ENCODE results near the gene IL12RB2.

IL12RB2 gene

DNA sequence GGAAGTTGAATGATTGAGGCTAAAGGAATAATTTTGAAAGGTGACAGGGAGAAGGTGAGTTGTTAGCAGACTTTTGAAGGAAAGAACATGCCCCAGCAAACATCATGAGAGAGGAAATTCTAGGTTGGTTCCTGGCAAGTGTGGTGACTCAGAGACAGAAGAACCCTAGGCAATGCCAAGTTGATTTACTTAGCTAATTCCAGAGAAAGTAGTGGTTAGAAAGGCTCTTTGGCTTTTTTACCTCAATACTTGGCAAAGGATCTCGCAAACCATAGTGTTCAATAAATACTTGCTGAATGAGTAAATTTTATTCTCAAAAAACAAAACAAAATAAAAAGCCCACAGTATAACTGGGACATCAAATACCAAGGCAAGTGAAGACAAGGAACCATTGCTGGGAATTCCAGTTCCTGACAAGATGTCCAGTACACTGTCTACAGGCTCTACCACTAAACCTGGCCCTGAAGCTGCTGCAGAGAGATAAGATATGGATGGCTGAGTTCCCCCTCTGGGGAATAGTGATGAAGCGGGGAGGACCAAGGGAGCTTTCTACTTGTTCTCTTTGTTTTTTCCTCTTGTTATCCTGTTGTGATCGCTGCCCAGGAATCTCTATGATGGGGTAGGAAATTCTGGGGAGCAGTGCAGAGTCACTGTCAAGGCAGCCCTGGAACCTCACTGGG, 48.2 kb downstream of the IL12RB2 start:
- no peak for FAIRE-seq
- no peak for TF ChIP-seq POLR2AphosphoS5 (IDR thresholded peaks at IDR 0.05; ENCODE audit: low read depth, low read length)
- TF ChIP-seq TAF1 (IDR thresholded peaks at IDR 0.05; ENCODE audit: borderline replicate concordance, low read depth, low read length), result no peak
- DNase-seq (ENCODE audit: insufficient read length), result no peak

DNA sequence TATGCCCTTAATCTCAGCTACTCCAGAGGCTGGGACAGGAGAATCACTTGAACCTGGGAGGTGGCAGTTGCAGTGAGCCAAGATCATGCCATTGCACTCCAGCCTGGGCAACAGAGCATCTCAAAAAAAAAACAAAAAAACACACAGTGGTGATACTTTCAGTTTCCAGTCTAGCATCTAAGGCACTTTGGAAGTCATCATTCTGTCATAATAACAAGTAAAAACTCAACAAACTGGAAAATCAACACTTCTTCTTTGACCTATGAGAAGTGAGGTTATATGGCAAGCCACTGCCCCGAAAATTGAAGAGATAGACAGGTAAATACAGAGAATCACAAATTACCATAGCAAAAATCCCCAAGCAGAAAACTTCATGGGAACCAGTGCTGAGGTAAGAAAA, 51.9 kb downstream of the IL12RB2 start:
- DNase-seq (ENCODE audit: insufficient read length) (no peak), FAIRE-seq (no peak)
- no peak for TF ChIP-seq TAF1 (IDR thresholded peaks at IDR 0.05; ENCODE audit: borderline replicate concordance, low read depth, low read length)
- TF ChIP-seq POLR2A (IDR thresholded peaks at IDR 0.05; ENCODE audit: low read depth, low read length), result no peak
- no peak for TF ChIP-seq POLR2AphosphoS5 (IDR thresholded peaks at IDR 0.05; ENCODE audit: low read depth, low read length)

DNA sequence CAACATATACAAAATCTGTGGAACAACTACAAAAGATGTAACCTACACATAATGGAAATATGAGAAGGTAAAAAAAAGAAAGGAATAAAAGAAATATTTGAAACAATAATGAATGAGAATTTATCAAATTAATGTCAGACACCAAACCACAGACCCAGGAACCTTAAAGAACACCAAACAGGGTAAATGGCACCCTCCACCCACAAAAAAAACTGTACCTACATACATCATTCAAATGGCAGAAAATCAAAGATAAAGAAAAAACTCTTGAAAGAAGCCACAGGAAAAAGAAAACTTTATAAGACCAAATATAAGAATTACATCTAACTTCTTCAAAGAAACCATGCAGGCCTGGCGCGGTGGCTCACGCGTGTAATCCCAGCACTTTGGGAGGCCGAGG, 54.0 kb downstream of the IL12RB2 start:
- DNase-seq (ENCODE audit: insufficient read length), result no peak
- FAIRE-seq, result no peak
- TF ChIP-seq POLR2AphosphoS5 (IDR thresholded peaks at IDR 0.05; ENCODE audit: low read depth, low read length) (no peak), TAF1 (IDR thresholded peaks at IDR 0.05; ENCODE audit: borderline replicate concordance, low read depth, low read length) (no peak), POLR2A (IDR thresholded peaks at IDR 0.05; ENCODE audit: low read depth, low read length) (no peak)

DNA sequence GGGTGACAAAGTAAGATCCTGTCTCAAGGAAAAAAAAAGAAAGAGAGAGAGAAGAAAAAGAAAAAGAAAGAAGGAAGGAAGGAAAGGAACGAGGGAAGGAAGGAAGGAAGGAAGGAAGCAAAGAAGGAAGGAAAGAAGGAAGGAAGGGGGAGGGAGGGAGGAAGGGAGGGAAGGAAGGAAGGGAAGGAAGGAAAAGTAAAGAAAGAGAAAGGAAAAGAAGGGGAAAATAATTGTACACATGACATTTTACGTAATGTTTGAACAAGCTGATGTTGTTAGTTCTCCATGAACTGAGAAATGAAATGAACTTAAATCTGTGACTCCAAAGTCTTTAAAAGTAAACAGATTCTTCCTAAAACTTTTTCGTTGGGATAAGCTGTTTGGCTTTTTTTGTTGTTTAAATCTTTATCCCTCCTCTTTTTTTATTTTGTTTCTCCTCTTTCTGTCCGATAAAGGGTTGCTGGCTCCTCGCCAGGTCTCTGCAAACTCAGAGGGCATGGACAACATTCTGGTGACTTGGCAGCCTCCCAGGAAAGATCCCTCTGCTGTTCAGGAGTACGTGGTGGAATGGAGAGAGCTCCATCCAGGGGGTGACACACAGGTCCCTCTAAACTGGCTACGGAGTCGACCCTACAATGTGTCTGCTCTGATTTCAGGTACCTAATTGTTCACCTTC, 59.8 kb downstream of the IL12RB2 start:
- DNase-seq (ENCODE audit: insufficient read length) (no peak), FAIRE-seq (no peak)
- no peak for TF ChIP-seq TAF1 (IDR thresholded peaks at IDR 0.05; ENCODE audit: borderline replicate concordance, low read depth, low read length)
- no peak for TF ChIP-seq POLR2AphosphoS5 (IDR thresholded peaks at IDR 0.05; ENCODE audit: low read depth, low read length)
- TF ChIP-seq POLR2A (IDR thresholded peaks at IDR 0.05; ENCODE audit: low read depth, low read length), result no peak

DNA sequence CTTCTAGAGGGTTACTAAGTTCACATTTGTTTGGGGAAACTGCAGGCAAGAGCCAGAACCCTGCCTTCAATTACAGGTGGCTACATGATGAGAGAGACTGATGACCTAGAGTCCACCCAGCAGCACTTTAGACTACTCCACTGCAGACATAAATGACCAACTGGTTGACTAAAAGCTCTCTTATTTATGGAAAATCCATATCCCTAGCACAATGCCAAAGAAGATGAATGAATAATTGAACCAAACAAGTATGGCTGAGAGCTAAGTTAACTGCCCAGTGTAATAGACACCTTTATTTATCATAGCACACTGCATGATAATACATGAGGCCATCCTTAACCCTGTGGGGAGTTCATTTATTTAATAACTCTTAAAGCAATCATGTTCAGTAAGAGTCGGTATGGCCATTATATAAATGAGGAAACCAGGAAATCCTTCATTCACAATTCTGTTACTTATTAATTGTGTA, 60.4 kb downstream of the IL12RB2 start:
- DNase-seq (ENCODE audit: insufficient read length) (no peak), FAIRE-seq (no peak)
- TF ChIP-seq POLR2AphosphoS5 (IDR thresholded peaks at IDR 0.05; ENCODE audit: low read depth, low read length), result no peak
- no peak for TF ChIP-seq TAF1 (IDR thresholded peaks at IDR 0.05; ENCODE audit: borderline replicate concordance, low read depth, low read length)
- no peak for TF ChIP-seq POLR2A (IDR thresholded peaks at IDR 0.05; ENCODE audit: low read depth, low read length)

DNA sequence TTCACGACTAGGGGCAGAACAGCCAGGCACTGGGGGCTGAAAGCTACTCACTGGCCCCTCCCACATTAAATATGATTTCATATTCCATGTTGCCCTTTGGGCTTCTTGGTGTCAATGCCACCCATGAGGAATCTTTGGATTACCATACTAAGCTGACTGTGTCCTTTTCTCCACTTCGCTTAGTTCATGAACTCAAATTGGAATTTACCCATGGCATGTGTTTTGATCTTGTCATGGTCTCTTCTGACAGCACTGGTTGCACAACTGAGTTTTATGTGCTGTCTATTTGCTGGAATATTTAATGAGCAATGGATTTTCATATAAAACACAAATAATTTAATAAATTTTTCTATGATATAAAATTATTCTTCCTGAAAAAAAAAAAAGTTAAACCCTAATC, 63.4 kb downstream of the IL12RB2 start:
- no peak for DNase-seq (ENCODE audit: insufficient read length)
- no peak for TF ChIP-seq POLR2AphosphoS5 (IDR thresholded peaks at IDR 0.05; ENCODE audit: low read depth, low read length)
- no peak for TF ChIP-seq POLR2A (IDR thresholded peaks at IDR 0.05; ENCODE audit: low read depth, low read length)
- TF ChIP-seq TAF1 (IDR thresholded peaks at IDR 0.05; ENCODE audit: borderline replicate concordance, low read depth, low read length), result no peak

DNA sequence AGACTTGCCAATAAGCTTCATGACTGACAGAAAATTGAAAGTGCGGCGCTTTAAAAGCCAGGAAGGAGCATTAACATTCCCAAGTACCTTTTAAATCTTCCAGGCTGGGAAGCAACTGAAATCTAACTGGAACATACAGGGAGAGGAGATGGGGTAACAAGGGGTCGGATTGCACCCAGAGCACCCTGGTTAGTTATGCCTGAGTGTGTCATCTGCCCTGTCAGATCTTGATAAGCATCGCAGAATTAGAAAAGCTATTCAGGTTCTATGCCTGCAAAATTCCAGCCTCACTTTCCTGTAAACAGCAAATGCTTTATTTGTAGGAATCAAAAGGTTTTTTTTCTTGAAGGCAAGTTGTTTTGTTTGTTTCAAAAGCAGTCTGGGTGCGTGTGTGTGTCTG, 64.0 kb downstream of the IL12RB2 start:
- DNase-seq (ENCODE audit: insufficient read length) (no peak), FAIRE-seq (no peak)
- TF ChIP-seq POLR2A (IDR thresholded peaks at IDR 0.05; ENCODE audit: low read depth, low read length) (no peak), TAF1 (IDR thresholded peaks at IDR 0.05; ENCODE audit: borderline replicate concordance, low read depth, low read length) (no peak), POLR2AphosphoS5 (IDR thresholded peaks at IDR 0.05; ENCODE audit: low read depth, low read length) (no peak)

More for the DNA sequence above, 63.4 kb downstream of the IL12RB2 start:
- no peak for FAIRE-seq

DNA sequence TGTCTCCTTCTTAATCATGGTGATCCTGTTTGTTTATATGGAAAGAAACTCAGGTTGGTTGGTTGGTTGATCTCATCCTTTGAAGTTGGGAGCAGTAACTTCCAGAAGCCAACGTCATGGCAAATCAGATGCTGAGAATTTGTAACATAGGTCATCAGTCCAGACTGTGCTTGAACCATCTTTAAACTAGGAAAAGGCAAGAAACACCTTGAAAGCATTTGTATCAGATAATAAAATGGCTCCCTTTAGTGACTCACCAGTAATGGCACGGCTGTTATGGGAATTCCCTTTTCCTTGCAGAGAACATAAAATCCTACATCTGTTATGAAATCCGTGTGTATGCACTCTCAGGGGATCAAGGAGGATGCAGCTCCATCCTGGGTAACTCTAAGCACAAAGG, 64.5 kb downstream of the IL12RB2 start:
- DNase-seq (ENCODE audit: insufficient read length) (no peak), FAIRE-seq (no peak)
- TF ChIP-seq TAF1 (IDR thresholded peaks at IDR 0.05; ENCODE audit: borderline replicate concordance, low read depth, low read length) (no peak), POLR2A (IDR thresholded peaks at IDR 0.05; ENCODE audit: low read depth, low read length) (no peak), POLR2AphosphoS5 (IDR thresholded peaks at IDR 0.05; ENCODE audit: low read depth, low read length) (no peak)

DNA sequence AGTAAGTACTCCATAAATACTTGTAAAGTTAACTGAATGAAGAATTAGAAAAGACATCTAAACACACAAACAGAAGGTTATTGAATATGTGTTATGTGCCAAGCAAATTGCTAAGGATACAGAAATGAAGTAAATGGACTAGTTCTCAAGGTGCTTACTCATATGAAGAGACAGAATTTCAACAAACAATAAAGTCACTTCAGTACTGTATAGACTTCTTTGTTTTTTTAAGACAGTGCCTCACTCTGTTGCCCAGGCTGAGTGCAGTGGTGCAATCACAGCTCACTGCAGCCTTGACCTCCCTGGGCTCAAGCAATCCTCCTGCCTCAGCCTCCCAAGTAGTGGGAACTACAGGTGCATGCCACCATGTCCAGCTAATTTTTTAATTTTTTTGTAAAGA, 65.2 kb downstream of the IL12RB2 start:
- FAIRE-seq (no peak), DNase-seq (ENCODE audit: insufficient read length) (no peak)
- TF ChIP-seq POLR2A (IDR thresholded peaks at IDR 0.05; ENCODE audit: low read depth, low read length) (no peak), TAF1 (IDR thresholded peaks at IDR 0.05; ENCODE audit: borderline replicate concordance, low read depth, low read length) (no peak), POLR2AphosphoS5 (IDR thresholded peaks at IDR 0.05; ENCODE audit: low read depth, low read length) (no peak)

DNA sequence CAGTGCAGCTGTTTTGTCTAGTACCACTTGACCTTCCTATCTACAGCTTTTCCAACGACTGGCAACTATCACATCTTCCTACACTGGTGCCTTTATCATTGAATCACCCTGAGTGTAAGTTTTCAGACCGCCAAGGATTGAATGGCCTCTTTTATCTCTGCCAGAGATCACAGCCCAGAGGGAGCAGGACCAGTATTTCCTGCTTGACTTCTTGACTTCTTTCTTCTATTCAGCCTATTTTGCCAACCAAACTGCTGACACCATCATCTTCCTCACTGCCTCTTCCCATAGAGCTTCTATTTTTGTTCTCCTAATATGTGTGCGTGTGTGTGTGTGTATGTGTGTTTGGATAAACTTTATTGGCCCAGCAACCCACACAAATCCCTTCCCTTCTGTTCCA, 68.7 kb downstream of the IL12RB2 start:
- TF ChIP-seq TAF1 (IDR thresholded peaks at IDR 0.05; ENCODE audit: borderline replicate concordance, low read depth, low read length) (no peak), POLR2A (IDR thresholded peaks at IDR 0.05; ENCODE audit: low read depth, low read length) (no peak), POLR2AphosphoS5 (IDR thresholded peaks at IDR 0.05; ENCODE audit: low read depth, low read length) (no peak)
- FAIRE-seq (no peak), DNase-seq (ENCODE audit: insufficient read length) (no peak)

DNA sequence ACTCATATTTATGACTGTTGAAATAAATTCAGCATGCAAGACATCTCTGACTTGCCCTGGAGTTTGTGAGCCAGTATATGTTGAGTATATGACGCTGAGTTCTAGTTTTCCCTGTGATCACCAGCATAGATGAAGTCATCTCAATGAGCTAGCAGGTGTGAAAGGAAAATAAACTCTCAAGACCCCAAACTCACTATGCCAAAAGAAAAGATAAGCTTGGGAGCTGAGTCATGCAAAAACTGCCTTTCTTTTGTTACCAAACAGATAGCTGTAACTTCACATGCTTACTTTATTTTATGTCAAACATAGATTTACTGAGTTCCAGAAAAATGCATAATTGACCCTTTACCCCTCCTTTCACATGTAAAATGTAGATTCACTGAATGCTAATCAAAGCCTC, 69.6 kb downstream of the IL12RB2 start:
- DNase-seq (ENCODE audit: insufficient read length) (no peak), FAIRE-seq (no peak)
- TF ChIP-seq POLR2A (IDR thresholded peaks at IDR 0.05; ENCODE audit: low read depth, low read length) (no peak), POLR2AphosphoS5 (IDR thresholded peaks at IDR 0.05; ENCODE audit: low read depth, low read length) (no peak), TAF1 (IDR thresholded peaks at IDR 0.05; ENCODE audit: borderline replicate concordance, low read depth, low read length) (no peak)

DNA sequence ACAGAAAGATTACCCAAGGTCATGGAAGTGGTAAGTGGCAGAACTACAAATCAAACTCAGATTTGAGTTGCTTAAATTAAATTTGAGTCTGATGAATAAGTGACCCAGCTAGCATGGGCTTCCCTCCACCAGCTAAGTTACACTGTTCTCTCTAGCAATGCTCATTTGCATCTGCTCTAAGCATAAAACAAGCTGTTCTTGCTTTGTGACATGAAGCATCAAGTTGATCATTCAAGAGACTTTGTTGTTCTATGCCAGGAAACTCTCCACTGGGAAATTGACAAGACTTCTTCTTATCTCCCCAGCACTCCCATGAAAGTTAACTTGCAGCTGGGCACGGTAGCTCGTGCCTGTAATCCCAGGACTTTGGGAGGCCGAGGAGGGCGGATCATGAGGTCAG, 73.5 kb downstream of the IL12RB2 start:
- TF ChIP-seq POLR2A (IDR thresholded peaks at IDR 0.05; ENCODE audit: low read depth, low read length) (no peak), TAF1 (IDR thresholded peaks at IDR 0.05; ENCODE audit: borderline replicate concordance, low read depth, low read length) (no peak), POLR2AphosphoS5 (IDR thresholded peaks at IDR 0.05; ENCODE audit: low read depth, low read length) (no peak)
- DNase-seq (ENCODE audit: insufficient read length) (no peak), FAIRE-seq (no peak)
